Activated naive CD8-positive, alpha-beta T cell treated with anti-CD3 and anti-CD28 coated beads, Interleukin-2, amount 50 U/mL, for 24 hours (primary cell): ENCODE data around the gene PRCP.

Experiments
- ATAC-seq: fragments of 150-1000 bp; cut with Tn5 transposase; one replicate; pipeline ENCODE4 v1.10.0; 2021
- DNase-seq: peaks from one replicate; pipeline ENCODE4 v3.0.0; 2021
- H3K27ac Mint-ChIP-seq: one replicate; pipeline ENCODE4 v1.8.0; 2021; ENCODE audit warnings: mild to moderate bottlenecking, mixed read lengths
- H3K27me3 Mint-ChIP-seq: one replicate; pipeline ENCODE4 v1.8.0; 2021; ENCODE audit warnings: mixed read lengths
- H3K36me3 Mint-ChIP-seq: one replicate; pipeline ENCODE4 v1.8.0; 2021; ENCODE audit warnings: low read depth, mixed read lengths
- H3K4me1 Mint-ChIP-seq: one replicate; pipeline ENCODE4 v1.8.0; 2021; ENCODE audit warnings: mixed read lengths
- H3K4me3 Mint-ChIP-seq: one replicate; pipeline ENCODE4 v1.8.0; 2021; ENCODE audit warnings: mild to moderate bottlenecking, moderate library complexity, mixed read lengths
- H3K9me3 Mint-ChIP-seq: one replicate; pipeline ENCODE4 v1.8.0; 2021; ENCODE audit warnings: mixed read lengths

PRCP gene

GRCh38 chr11:82899957-82900276 is 313 bp downstream of the PRCP start:
- ATAC-seq, result no peak
- peak overlapping the region; percentile 98 for H3K27ac Mint-ChIP-seq
- peaks cover 64% of the 10 kb centered on the region for H3K4me1 Mint-ChIP-seq
- DNase-seq, result no peak
- H3K27me3 Mint-ChIP-seq, result no peaks in the 10 kb centered on the region
- peak overlapping the region; percentile 96 for H3K4me3 Mint-ChIP-seq
- H3K9me3 Mint-ChIP-seq, result no peaks in the 10 kb centered on the region
- peaks cover 16% of the 10 kb centered on the region for H3K36me3 Mint-ChIP-seq

- peak overlapping the region; percentile 98 for H3K27ac Mint-ChIP-seq
- peaks cover 16% of the 10 kb centered on the region for H3K36me3 Mint-ChIP-seq
- peaks cover 62% of the 10 kb centered on the region for H3K4me1 Mint-ChIP-seq
Observed at GRCh38 chr11:82899186-82899820, 927 bp downstream of the PRCP start.

GRCh38 chr11:82898241-82898640 is 2.0 kb downstream of the PRCP start:
- H3K27me3 Mint-ChIP-seq, result no peaks in the 10 kb centered on the region
- peaks cover 58% of the 10 kb centered on the region for H3K4me1 Mint-ChIP-seq
- no peaks in the 10 kb centered on the region for H3K9me3 Mint-ChIP-seq
- no peak for DNase-seq
- H3K27ac Mint-ChIP-seq, result no peak overlapping the region
- H3K36me3 Mint-ChIP-seq, result peaks cover 13% of the 10 kb centered on the region
- H3K4me3 Mint-ChIP-seq, result peak overlapping the region; percentile 96
- ATAC-seq, result no peak

More at GRCh38 chr11:82899186-82899820, 927 bp downstream of the PRCP start:
- peak overlapping the region; percentile 96 for H3K4me3 Mint-ChIP-seq
- no peaks in the 10 kb centered on the region for H3K9me3 Mint-ChIP-seq
- ATAC-seq (no peak), DNase-seq (peak; percentile 9)
- no peaks in the 10 kb centered on the region for H3K27me3 Mint-ChIP-seq

- DNase-seq, result no peak
- ATAC-seq, result no peak
- H3K27ac Mint-ChIP-seq, result no peak overlapping the region
- H3K9me3 Mint-ChIP-seq, result no peaks in the 10 kb centered on the region
- peaks cover 53% of the 10 kb centered on the region for H3K4me1 Mint-ChIP-seq
- H3K4me3 Mint-ChIP-seq, result no peak overlapping the region
- no peaks in the 10 kb centered on the region for H3K27me3 Mint-ChIP-seq
- H3K36me3 Mint-ChIP-seq, result peaks cover 7% of the 10 kb centered on the region
Observed at GRCh38 chr11:82896183-82896582, 4.0 kb downstream of the PRCP start.

- Mint-ChIP-seq H3K9me3 (no peaks in the 10 kb centered on the region), H3K36me3 (peaks cover 7% of the 10 kb centered on the region), H3K4me3 (no peak overlapping the region), H3K4me1 (peaks cover 50% of the 10 kb centered on the region), H3K27ac (peak overlapping the region; percentile 3), H3K27me3 (no peaks in the 10 kb centered on the region)
- DNase-seq (no peak), ATAC-seq (no peak)
Observed at GRCh38 chr11:82895437-82896091, 4.7 kb downstream of the PRCP start.

- peaks cover 36% of the 10 kb centered on the region for H3K4me1 Mint-ChIP-seq
- peak; percentile 47 for ATAC-seq
- H3K36me3 Mint-ChIP-seq, result peaks cover 7% of the 10 kb centered on the region
- no peak overlapping the region for H3K27ac Mint-ChIP-seq
- no peak for DNase-seq
- H3K27me3 Mint-ChIP-seq, result no peaks in the 10 kb centered on the region
- no peaks in the 10 kb centered on the region for H3K9me3 Mint-ChIP-seq
- no peak overlapping the region for H3K4me3 Mint-ChIP-seq
Observed at GRCh38 chr11:82892611-82893169, 7.5 kb downstream of the PRCP start.

- Mint-ChIP-seq H3K4me1 (peaks cover 27% of the 10 kb centered on the region), H3K27ac (no peak overlapping the region), H3K27me3 (no peaks in the 10 kb centered on the region), H3K9me3 (no peaks in the 10 kb centered on the region), H3K36me3 (peaks cover 7% of the 10 kb centered on the region), H3K4me3 (no peak overlapping the region)
- no peak for DNase-seq
- no peak for ATAC-seq
Observed at GRCh38 chr11:82890936-82891335, 9.3 kb downstream of the PRCP start.

- DNase-seq (no peak), ATAC-seq (no peak)
- Mint-ChIP-seq H3K9me3 (no peaks in the 10 kb centered on the region), H3K36me3 (peaks cover 5% of the 10 kb centered on the region), H3K27ac (no peak overlapping the region), H3K27me3 (no peaks in the 10 kb centered on the region), H3K4me3 (no peak overlapping the region), H3K4me1 (peaks cover 19% of the 10 kb centered on the region)
Observed at GRCh38 chr11:82890002-82890341, 10.3 kb downstream of the PRCP start.

GRCh38 chr11:82889133-82890001 is 10.9 kb downstream of the PRCP start:
- Mint-ChIP-seq H3K4me1 (peaks cover 19% of the 10 kb centered on the region), H3K27ac (no peak overlapping the region), H3K27me3 (no peaks in the 10 kb centered on the region), H3K36me3 (peaks cover 5% of the 10 kb centered on the region), H3K4me3 (no peak overlapping the region), H3K9me3 (no peaks in the 10 kb centered on the region)
- no peak for ATAC-seq
- no peak for DNase-seq

- DNase-seq, result no peak
- H3K27ac Mint-ChIP-seq, result no peak overlapping the region
- no peak overlapping the region for H3K4me3 Mint-ChIP-seq
- peaks cover 4% of the 10 kb centered on the region for H3K9me3 Mint-ChIP-seq
- H3K4me1 Mint-ChIP-seq, result peaks cover 9% of the 10 kb centered on the region
- ATAC-seq, result no peak
- H3K27me3 Mint-ChIP-seq, result no peaks in the 10 kb centered on the region
- H3K36me3 Mint-ChIP-seq, result peaks cover 32% of the 10 kb centered on the region
Observed at GRCh38 chr11:82883853-82884252, 16.4 kb downstream of the PRCP start.

- H3K4me3 Mint-ChIP-seq, result no peak overlapping the region
- peaks cover 29% of the 10 kb centered on the region for H3K4me1 Mint-ChIP-seq
- DNase-seq, result no peak
- H3K27ac Mint-ChIP-seq, result peak overlapping the region; percentile 34
- peaks cover 19% of the 10 kb centered on the region for H3K36me3 Mint-ChIP-seq
- H3K27me3 Mint-ChIP-seq, result no peaks in the 10 kb centered on the region
- H3K9me3 Mint-ChIP-seq, result peaks cover 13% of the 10 kb centered on the region
- no peak for ATAC-seq
Observed at GRCh38 chr11:82874646-82875523, 25.3 kb downstream of the PRCP start.

GRCh38 chr11:82873919-82874333 is 26.3 kb downstream of the PRCP start:
- DNase-seq (no peak), ATAC-seq (peak; percentile 57)
- Mint-ChIP-seq H3K4me1 (peaks cover 29% of the 10 kb centered on the region), H3K27me3 (no peaks in the 10 kb centered on the region), H3K36me3 (peaks cover 13% of the 10 kb centered on the region), H3K9me3 (peaks cover 9% of the 10 kb centered on the region), H3K27ac (peak overlapping the region; percentile 60), H3K4me3 (no peak overlapping the region)

GRCh38 chr11:82872377-82873150 is 27.7 kb downstream of the PRCP start:
- Mint-ChIP-seq H3K4me3 (no peak overlapping the region), H3K27ac (peak overlapping the region; percentile 48), H3K36me3 (peaks cover 13% of the 10 kb centered on the region), H3K27me3 (no peaks in the 10 kb centered on the region), H3K9me3 (peaks cover 9% of the 10 kb centered on the region), H3K4me1 (peaks cover 31% of the 10 kb centered on the region)
- ATAC-seq, result no peak
- no peak for DNase-seq
